HCT116 (cell line): Measurements from ENCODE around the gene GNLY. TPM values are rescaled to one million over a fixed set of nuclear protein-coding genes. Genes with fewer than 3 reads are reported as not detected.
A peak's percentile ranks its signal among the peaks of the same experiment; 100 is the strongest.

Source experiments
- ATAC-seq: fragments of 200-7000 bp; cut with Tn5 transposase; 2 replicates; pipeline ENCODE4 v1.9.1; 2020; ENCODE audit warnings: mild to moderate bottlenecking, moderate library complexity
- BruUV-seq: library from RNA; stranded (reverse); fragments of 400-500 nt; replicated peaks from 2 replicates; lab custom pipeline; 2021; lab: Mats Ljungman, UMichigan
- CTCF ChIA-PET: fragments of 300-600 bp; sonication (Branson Sonifier 250); formaldehyde crosslinking; loops from one replicate; lab custom pipeline; 2021; ENCODE audit warnings: antibody characterized with exemption; lab: Charles Lee
- POLR2A ChIA-PET: fragments of 300-600, 350-600 bp; sonication (Branson Sonifier 250); formaldehyde crosslinking; loops from one replicate; lab custom pipeline; 2021; ENCODE audit warnings: antibody characterized with exemption; lab: Charles Lee
- RAD21 ChIA-PET, 2 experiments: fragments of 300-600 bp; sonication (Branson Sonifier 250); formaldehyde crosslinking; loops; one replicate each; lab custom pipeline; 2023; ENCODE audit warnings: low total read pairs in 2 of 2; ENCODE audit not compliant: uncharacterized antibody in 2 of 2, unreplicated experiment in 2 of 2, low non-redundant PET in 1 of 2; lab: Charles Lee
- DNase-seq: peaks from one replicate; pipeline ENCODE4 v3.0.0-alpha.2; 2010; ENCODE audit warnings: low read depth, low spot score
- H2AFZ ChIP-seq: fragments of 200-600 bp; shearing (Covaris generic), sonication (generic); 2 replicates; pipeline ENCODE4 v1.6.1; 2017; ENCODE audit warnings: low read depth, mixed run types, mixed read lengths, antibody characterized with exemption, low read length; ENCODE audit not compliant: poor library complexity, severe bottlenecking
- H3K27ac ChIP-seq: 2 replicates; pipeline ENCODE4 v1.5.1; 2012; ENCODE audit warnings: low read depth, low read length
- H3K27me3 ChIP-seq: fragments of 200-600 bp; sonication (generic); 2 replicates; pipeline ENCODE4 v1.6.1; 2016; ENCODE audit warnings: mixed run types, low read length, mixed read lengths; ENCODE audit not compliant: insufficient read depth
- H3K36me3 ChIP-seq, 2 experiments: fragments of 200-500 bp in 1 of 2; fragments of 200-600 bp in 1 of 2; sonication (Bioruptor generic) in 1 of 2; sonication (generic) in 1 of 2; 2 replicates each; pipeline versions ENCODE4 v1.5.1 to v1.6.1; 2014 to 2016; ENCODE audit warnings: low read length in 2 of 2, inconsistent platforms in 1 of 2, mixed read lengths in 1 of 2, mixed run types in 1 of 2; ENCODE audit not compliant: insufficient read depth in 2 of 2, control insufficient read depth in 1 of 2
- H3K4me1 ChIP-seq, 2 experiments: fragments of 200-600 bp in 1 of 2; sonication (generic) in 1 of 2; 2 replicates each; pipeline versions ENCODE4 v1.5.1 to v1.6.1; 2012 to 2017; ENCODE audit warnings: low read length in 2 of 2, inconsistent platforms in 1 of 2, mild to moderate bottlenecking in 1 of 2, mixed read lengths in 1 of 2, mixed run types in 1 of 2, moderate library complexity in 1 of 2; ENCODE audit not compliant: insufficient read depth in 2 of 2, control insufficient read depth in 1 of 2
- H3K4me2 ChIP-seq: fragments of 200-600 bp; sonication (generic); 2 replicates; pipeline ENCODE4 v1.6.1; 2017; ENCODE audit warnings: mixed run types, low read length, mixed read lengths
- H3K4me3 ChIP-seq, 2 experiments: fragments of 200-600 bp in 1 of 2; sonication (generic) in 1 of 2; replicated peaks in 1 of 2; 2 replicates each; pipeline ENCODE4 v1.5.1; 2011 to 2016; ENCODE audit warnings: low read length in 2 of 2, control low read depth in 1 of 2, low read depth in 1 of 2, mild to moderate bottlenecking in 1 of 2, mixed read lengths in 1 of 2, mixed run types in 1 of 2
- H3K79me2 ChIP-seq: fragments of 200-600 bp; sonication (generic); 2 replicates; pipeline ENCODE4 v1.6.1; 2017; ENCODE audit warnings: mild to moderate bottlenecking, mixed run types, low read length, moderate library complexity, mixed read lengths; ENCODE audit not compliant: insufficient read depth
- H3K9ac ChIP-seq: fragments of 200-600 bp; sonication (generic); 2 replicates; pipeline ENCODE4 v1.6.1; 2016; ENCODE audit warnings: low read length, mixed read lengths
- H3K9me2 ChIP-seq: fragments of 200-600 bp; sonication (generic), shearing (Covaris generic); 2 replicates; pipeline ENCODE4 v1.6.1; 2017; ENCODE audit warnings: mixed run types, mild to moderate bottlenecking, moderate library complexity; ENCODE audit not compliant: insufficient read depth
- H3K9me3 ChIP-seq, 2 experiments: fragments of 200-500 bp in 1 of 2; fragments of 200-600 bp in 1 of 2; sonication (Bioruptor generic) in 1 of 2; sonication (generic) in 1 of 2; 2 replicates each; pipeline ENCODE4 v1.6.1; 2014 to 2017; ENCODE audit warnings: low read length in 2 of 2, mixed read lengths in 2 of 2, inconsistent platforms in 1 of 2, low read depth in 1 of 2, mild to moderate bottlenecking in 1 of 2, mixed run types in 1 of 2, moderate library complexity in 1 of 2; ENCODE audit not compliant: control insufficient read depth in 1 of 2, insufficient read depth in 1 of 2
- H4K20me1 ChIP-seq: fragments of 200-600 bp; sonication (generic), shearing (Covaris generic); 2 replicates; pipeline ENCODE4 v1.6.1; 2017; ENCODE audit warnings: mixed run types, mild to moderate bottlenecking, moderate library complexity; ENCODE audit not compliant: insufficient read depth
- CBX3 ChIP-seq: IDR thresholded peaks from 2 replicates; pipeline ENCODE4 v1.6.1; 2012; ENCODE audit warnings: low read depth
- CEBPB ChIP-seq: IDR thresholded peaks from 2 replicates; pipeline ENCODE4 v1.6.1; 2012; ENCODE audit warnings: low read depth
- CTCF ChIP-seq, 3 experiments: fragments of 200-600 bp in 1 of 3; sonication (generic) in 1 of 3; IDR thresholded peaks in 2 of 3; conservative IDR thresholded peaks in 1 of 3; 2 replicates each; pipeline ENCODE4 v1.5.1; 2012 to 2017; ENCODE audit warnings: low read depth in 2 of 3, low read length in 2 of 3, antibody characterized with exemption in 1 of 3, borderline replicate concordance in 1 of 3, control low read depth in 1 of 3, mild to moderate bottlenecking in 1 of 3, mixed read lengths in 1 of 3, mixed run types in 1 of 3, moderate library complexity in 1 of 3; ENCODE audit not compliant: insufficient read depth in 1 of 3
- EZH2phosphoT487 ChIP-seq: fragments of 200-600 bp; IDR thresholded peaks from 2 replicates; pipeline ENCODE4 v1.6.1; 2018; ENCODE audit warnings: antibody characterized with exemption, borderline replicate concordance
- FOSL1 ChIP-seq: IDR thresholded peaks from 2 replicates; pipeline ENCODE4 v1.6.1; 2012; ENCODE audit warnings: low read depth
- RAD21 ChIP-seq: IDR thresholded peaks from 2 replicates; pipeline ENCODE4 v1.6.1; 2012; ENCODE audit warnings: low read depth, mild to moderate bottlenecking
- REST ChIP-seq: IDR thresholded peaks from 2 replicates; pipeline ENCODE4 v1.6.1; 2012; ENCODE audit warnings: low read depth
- intact Hi-C: fragments of 100-400 bp; cut with micrococcal nuclease; formaldehyde crosslinking; loops from 2 replicates; pipeline ENCODE4 v1.10.0; 2022
- total RNA-seq: library from RNA; stranded (reverse); gene quantifications from one replicate; pipeline ENCODE4 v1.2.1, GENCODE V29; 2021; ENCODE audit not compliant: unreplicated experiment

Gene GNLY
- total RNA-seq, 1 experiment from 2014 or later = 0.74 TPM

- intact Hi-C loops = loop anchor here (1.0 kb wide), 2 partner anchors 28 to 70 kb away; no protein-coding TSS in a partner anchor
- ATAC-seq (peak; percentile 93), DNase-seq (peak; percentile 89)
- no peaks in the 10 kb centered on the region for H3K36me3 ChIP-seq
- H3K4me2 ChIP-seq = peak overlapping the region; percentile 66
- POLR2A ChIA-PET = interaction anchor here (0.7 kb wide), 1 partner anchor 26 kb away, joined by 3 read pairs; no protein-coding TSS in a partner anchor
- H3K9me3 ChIP-seq = no peaks in the 10 kb centered on the region
- H2AFZ ChIP-seq = peak overlapping the region; percentile 59
- peaks cover 8 to 26% of the 10 kb centered on the region in 2 experiments for H3K4me1 ChIP-seq
- H3K9ac ChIP-seq = no peak overlapping the region
- no peaks in the 10 kb centered on the region for H4K20me1 ChIP-seq
- no peaks in the 10 kb centered on the region for H3K9me2 ChIP-seq
- H3K27ac ChIP-seq = no peak overlapping the region
- RAD21 ChIA-PET = no interaction called here
- 0 out of 2 replicates have a peak, but pooled peaks have one; percentile 12 for TF ChIP-seq FOSL1
- peak; percentile 83 for TF ChIP-seq RAD21
- peak; percentile 81 to 95 (median 92) for TF ChIP-seq CTCF (IDR thresholded peaks at IDR 0.05 in 2 of 3, conservative IDR thresholded peaks at IDR 0.05 in 1 of 3; ENCODE audit: borderline replicate concordance in 1 of 3, insufficient read depth in 1 of 3, low read depth in 2 of 3, low read length in 2 of 3)
- TF ChIP-seq CBX3 = peak; percentile 56
- TF ChIP-seq EZH2phosphoT487 = no peak
- no peak for TF ChIP-seq REST
- 0 out of 2 replicates have a peak, but pooled peaks have one; percentile 24 for TF ChIP-seq CEBPB
- CTCF ChIA-PET = interaction anchor here (0.6 to 4.6 kb wide), 8 partner anchors 8 to 120 kb away, joined by 3 to 33 read pairs (median 4); no protein-coding TSS in a partner anchor
- no peaks in the 10 kb centered on the region for H3K27me3 ChIP-seq
- no TSS peak for BruUV-seq
- H3K4me3 ChIP-seq = no peak overlapping the region; a peak in 1 of 4 replicates
- no peaks in the 10 kb centered on the region for H3K79me2 ChIP-seq
These were observed 13.1 kb downstream of the GNLY start for GRCh38 chr2:85707304-85707703.
